GM19351 (cell line): ENCODE measurements around the gene CPD.
"Not testable (repeated sequence)": the region's sequence is repeated elsewhere in the genome, so short reads cannot be mapped to it uniquely, and the experiment has no call there.

Experiments
- ATAC-seq: cut with Tn5 transposase; IDR thresholded peaks from one replicate; pipeline ENCODE4 v1.9.1; 2021; ENCODE audit warnings: mild to moderate bottlenecking, moderate library complexity; ENCODE audit not compliant: unreplicated experiment

CPD gene

DNA sequence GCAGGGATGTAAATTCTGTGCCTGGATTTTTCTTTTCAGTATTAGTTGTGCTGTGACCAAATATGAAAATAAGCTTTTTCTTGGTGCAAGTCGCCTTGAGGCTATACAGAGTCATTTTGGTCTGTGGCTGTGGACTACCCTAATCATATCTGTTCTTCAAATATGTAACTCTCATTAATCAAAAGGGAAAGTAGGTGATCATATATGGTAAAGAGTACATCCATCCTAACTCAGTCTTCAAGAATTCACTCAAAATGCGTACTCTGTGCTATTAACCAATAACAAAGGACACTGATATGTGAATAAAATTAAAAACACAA is 2.6 kb downstream of the CPD start:
- no peak for ATAC-seq

DNA sequence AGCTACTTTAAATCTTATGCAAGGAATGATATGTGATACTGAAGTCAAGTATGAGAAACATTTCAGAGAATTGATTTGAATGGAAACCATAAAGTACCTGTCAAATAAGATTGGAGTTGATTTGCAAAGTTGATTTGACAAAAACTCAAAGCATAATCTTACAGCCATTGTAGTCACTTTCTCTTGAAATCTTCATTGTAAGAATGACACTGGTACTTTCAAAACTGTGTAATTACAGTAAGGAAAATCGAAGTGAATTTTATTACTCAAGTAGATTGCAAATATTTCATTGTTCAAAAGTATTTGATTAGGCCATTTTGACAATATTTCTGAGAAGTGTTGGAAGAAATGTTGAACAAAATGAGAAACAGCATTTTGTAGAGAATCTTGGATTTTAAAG is 3.6 kb downstream of the CPD start:
- no peak for ATAC-seq

DNA sequence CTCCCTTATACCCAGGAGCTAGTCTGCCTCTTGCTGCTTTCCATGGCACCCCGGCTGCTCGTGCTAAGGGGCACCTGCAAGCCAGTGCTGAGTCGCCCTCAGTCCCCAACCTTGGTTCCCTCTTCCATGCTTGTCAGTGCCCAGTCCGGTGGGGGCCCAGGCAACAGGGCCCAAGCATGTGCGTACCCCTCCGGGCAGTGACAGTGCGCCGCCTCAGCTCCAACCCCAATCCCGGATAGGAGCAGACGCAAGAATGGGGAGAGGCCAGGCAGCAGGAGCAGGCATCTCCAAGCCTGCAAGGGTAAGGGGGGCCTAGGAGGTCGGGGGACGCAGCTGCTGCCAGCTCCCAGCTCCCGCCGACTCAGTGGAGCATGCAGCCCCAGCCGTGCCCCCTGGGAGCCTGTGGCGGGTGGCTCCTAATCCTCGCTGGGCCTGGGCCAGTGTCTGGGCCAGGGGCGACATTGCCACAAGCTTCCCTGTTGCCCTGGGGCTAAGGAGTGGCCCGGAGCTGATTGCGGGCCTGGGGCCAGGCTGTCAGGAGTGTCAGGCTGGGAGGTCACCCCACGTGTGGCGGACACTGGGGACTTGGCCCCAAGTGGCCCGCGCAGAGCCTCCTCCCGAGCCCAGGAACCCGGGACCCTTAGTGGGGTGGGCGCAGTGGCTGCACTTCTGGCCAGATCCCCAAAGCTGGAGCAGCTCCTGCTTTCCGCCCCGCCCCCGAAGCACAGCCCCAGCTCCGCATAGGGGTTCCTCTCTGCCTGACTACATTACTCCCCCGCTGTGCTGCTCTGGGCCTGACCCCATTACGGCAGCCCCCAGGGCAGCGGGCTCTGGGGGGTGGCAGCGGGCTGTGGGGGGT is 9.8 kb downstream of the CPD start:
- no peak for ATAC-seq

DNA sequence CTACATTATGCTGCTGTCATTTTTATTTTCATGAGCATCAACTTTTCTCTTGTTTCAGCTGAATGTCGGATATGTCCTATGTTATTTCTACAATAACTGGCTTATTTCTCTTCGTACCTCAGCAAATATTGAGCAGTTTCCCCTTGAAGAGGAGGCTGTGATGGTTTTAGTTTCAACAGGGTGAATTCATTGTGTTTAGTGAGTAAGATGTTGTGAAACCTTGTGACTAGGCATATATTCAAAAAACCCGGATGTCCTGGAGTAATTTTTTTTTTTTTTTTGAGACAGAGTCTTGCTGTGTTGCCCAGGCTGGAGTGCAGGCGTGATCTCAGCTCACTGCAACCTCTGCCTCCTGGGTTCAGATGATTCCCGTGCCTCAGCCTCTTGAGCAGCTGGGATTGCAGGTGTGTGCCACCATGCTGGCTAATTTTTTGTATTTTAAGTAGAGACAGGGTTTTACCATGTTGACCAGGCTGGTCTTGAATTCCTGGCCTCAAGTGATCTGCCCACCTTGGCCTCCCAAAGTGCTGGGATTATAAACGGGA is 11.1 kb downstream of the CPD start:
- ATAC-seq: no peak

DNA sequence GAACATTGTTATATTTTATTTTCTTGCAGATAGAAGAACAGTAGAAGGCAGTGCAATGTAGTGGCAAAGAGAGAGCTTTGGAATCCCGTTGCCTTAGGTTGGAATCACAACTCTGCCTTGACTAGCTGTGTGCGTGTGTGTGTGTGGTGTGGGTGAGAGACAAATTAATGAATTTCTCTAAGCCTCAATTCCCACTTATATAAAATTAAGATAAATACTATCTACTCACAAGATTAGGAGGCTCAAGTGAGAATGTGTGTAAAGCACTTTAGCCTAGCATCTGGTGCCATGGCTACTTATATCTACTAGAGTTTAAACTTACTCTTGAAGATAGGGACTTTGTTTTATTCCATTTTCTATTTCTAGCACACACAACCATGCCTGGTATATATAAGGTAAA is 12.8 kb downstream of the CPD start:
- no peak for ATAC-seq

DNA sequence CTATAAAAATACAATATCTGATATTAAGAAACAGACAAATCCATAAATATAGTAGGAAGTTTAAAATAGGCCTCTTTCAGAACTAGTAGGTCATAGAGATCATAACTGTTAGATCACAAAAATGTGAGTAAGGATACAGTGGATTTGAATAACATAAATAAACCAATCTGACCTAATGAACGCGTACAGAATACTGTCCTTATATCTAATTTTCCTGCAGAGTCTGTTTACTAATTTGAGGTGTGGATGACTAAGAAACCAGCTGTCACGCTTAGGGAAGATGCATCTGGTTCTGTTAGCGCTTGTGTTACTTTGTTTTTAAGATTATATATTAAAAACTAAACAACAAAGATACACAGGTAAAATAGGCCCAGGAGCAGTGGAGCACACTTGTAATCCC is 14.8 kb downstream of the CPD start:
- ATAC-seq: no peak

DNA sequence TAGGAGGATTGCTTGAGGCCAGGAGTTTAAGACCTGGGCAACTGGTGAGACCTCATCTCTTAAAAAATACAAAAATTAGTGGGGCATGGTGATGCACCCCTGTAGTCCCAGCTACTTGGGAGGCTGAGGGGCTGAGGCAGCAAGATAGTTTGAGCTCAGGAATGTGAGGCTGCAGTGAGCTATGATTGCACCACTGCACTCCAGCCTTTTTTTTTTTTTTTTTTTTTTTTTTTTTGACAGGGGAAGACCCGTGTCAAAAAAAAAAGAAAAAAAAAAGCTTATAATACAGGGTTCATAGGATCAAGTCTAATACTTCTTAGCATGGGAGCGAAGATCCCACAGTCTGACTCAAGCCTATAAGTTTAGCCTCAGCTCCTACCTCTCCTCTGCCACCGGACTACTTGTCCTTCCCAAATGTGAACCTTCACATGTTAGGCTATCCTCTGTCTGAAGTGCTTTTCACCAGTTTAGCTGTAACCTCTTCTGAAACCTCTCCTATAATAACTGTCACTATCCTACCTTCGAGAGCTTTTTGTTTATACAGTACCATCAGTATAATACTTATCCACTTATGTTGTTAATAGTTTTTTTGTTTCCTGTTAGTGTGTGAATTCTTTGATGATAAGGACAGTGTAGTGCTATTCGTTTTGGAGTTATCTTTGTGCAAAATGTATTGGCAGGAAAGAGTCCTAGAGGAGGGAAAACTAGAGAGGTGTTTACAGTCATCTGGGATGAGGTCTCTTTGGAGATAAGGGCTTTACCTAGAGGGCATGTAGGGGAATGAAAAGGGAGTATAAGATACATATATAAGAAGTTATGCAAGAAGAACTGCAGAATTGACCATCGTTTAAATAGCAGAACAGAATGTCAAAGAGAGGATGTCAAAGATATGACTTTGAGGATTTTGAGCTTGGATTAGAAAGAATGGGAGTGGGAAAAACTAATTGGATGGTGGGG is 15.5 kb downstream of the CPD start:
- no peak for ATAC-seq

DNA sequence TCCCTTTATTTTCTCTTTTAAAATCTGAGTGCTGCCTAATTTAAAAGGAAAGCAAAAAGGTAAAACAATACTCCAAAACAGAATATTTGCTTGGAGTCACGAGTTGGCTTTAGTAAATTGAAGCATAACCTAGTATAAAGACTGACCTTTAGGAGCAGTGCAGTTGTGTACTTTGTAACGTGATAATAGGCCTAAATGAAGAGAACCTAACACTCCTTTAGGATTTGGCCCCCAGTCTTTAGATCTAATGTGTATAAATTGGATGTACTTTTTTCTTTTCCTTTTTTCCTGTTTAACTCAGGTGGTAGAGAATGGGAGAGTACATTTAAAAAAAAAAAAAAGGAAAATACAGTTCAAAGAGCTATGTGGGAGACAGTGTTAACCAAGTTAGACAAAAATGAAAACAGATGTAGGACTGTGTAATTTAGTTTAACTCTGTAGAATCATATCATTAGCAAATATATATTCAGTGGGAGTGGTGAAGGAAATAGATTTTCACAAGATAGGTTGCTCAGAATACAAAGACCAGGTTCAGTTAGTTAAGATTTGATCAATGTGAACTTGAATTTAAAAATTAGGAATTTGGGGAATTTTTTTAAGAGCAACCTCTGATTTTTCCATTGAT is 16.8 kb downstream of the CPD start:
- ATAC-seq: no peak

DNA sequence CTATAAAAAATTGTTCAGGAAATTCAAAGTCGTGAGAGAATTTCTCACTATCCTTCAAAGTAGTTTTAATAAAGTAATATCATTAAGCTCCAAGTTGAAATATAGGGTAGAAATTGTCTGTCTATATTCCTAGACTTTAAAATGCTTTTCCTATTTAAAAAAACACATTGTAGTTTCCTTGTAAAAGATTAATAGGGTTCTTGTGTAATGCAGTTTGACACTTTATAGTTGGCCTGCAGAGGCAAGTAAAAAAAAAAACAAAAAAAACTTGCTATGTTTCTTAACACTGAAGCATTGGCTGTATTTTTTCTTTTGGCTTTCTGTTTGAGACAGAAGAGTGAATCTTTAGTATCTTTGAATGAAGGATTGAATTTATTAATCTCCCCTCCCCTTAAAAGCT is 17.4 kb downstream of the CPD start:
- no peak for ATAC-seq

DNA sequence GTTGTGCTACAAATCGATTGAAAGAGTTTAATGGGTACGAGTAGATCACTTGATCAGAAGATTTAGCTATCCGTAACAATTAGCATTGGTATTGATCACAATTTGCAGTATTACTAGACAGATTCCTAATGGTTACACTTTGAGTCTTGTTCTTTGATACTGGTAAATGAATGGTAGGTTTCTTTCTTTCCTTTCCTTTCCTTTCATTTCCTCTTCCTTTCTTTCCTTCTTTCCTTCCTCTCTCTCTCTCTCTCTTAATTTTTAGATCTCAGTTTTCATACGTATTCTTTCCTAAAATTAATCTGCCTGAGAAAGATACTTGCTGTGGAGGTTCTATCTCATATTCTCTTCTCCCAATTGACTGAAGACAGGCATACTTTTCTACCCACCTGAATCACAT is 17.9 kb downstream of the CPD start:
- ATAC-seq: no peak

DNA sequence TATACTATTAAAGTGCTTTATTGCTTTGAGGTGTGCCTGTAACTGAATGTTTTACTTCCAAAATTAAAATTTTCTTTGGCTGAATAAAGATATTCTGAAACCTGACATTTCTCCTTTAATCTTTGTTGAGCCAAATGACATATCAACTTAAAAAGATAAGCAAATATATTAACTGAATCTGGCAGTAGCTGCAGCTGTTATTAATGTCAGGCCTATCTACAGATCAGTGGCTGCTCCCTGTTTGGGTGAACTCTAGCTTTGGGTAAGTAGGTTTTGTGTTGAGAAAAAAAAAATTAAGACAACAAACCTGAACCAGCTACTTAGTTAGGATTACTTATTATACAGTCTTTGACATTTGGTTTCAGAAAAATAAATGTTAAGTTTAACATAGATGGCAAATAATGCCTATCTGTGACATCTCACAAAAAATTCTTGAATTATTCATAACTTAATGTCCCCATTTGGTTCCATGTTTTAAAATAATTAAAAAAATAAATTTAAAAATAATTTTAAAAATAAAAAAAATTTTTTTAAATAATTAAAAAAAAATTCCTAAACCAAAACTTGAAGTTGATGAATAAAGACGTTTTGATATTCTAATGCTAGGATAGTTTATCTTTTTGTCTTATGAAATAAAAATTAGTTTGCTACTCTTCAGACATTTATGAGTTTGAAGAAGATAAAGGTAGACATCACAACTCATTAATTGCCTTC is 19.8 kb downstream of the CPD start:
- ATAC-seq: no peak

DNA sequence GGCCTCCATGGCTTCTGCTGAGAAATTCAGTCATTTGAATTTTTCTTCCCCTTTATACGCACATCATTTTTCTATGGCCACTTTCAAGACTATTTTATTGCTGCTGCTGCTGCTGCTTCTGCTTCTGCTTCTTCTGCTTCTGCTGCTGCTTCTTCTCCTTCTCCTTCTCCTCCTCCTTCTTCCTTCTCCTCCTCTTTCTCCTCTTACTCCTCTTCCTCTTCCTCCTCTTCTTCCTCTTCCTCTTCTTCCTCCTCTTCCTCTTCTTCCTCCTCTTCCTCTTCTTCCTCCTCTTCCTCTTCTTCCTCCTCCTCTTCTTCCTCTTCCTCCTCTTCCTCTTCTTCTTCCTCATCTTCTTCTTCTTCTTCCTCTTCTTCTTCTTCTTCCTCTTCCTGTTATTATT is 22.4 kb downstream of the CPD start:
- ATAC-seq: no peak

DNA sequence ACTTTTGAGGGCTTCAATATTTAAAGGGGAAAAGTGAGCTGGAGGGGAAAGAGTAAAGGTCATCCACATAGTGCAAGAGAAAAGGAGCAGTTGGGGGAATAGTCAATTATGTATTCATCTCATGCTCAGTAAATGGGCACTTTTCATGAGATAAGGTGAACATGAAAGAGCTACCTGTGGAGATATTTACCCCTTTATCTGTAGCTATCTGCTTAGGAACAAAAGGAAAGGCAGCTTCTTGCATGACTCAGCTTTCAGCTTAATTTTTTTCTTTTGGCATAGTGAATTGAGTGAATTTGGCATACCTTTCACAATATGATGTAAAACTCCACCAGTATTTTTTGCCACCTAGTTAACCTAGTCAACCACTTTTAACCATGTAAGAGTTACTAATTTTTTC is 26.4 kb downstream of the CPD start:
- ATAC-seq: no peak

DNA sequence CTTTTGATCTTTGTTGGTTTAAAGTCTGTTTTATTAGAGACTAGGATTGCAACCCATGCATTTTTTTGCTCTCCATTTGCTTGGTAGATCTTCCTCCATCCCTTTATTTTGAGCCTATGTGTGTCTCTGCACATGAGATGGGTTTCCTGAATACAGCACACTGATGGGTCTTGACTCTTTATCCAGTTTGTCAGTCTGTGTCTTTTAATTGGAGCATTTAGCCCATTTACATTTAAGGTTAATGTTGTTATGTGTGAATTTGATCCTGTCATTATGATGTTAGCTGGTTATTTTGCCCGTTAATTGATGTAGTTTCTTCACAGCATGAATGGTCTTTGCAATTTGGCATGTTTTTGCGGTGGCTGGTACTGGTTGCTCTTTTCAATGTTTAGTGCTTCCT is 31.9 kb downstream of the CPD start:
- not testable (repeated sequence) for ATAC-seq

DNA sequence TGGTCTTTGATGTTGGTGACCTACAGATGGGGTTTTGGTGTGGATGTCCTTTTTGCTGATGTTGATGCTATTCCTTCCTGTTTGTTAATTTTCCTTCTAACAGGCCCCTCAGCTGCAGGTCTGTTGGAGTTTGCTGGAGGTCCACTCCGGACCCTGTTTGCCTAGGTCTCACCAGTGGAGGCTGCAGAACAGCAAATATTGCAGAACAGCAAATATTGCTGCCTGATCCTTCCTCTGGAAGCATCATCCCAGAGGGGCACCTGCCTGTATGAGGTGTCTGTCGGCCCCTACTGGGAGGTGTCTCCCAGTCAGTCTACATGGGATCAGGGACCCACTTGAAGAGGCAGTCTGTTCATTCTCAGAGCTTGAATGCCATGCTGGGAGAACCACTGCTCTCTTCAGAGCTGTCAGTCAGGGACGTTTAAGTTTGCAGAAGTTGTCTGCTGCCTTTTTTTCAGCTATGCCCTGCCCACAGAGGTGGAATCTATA is 33.3 kb downstream of the CPD start:
- ATAC-seq: not testable (repeated sequence)

DNA sequence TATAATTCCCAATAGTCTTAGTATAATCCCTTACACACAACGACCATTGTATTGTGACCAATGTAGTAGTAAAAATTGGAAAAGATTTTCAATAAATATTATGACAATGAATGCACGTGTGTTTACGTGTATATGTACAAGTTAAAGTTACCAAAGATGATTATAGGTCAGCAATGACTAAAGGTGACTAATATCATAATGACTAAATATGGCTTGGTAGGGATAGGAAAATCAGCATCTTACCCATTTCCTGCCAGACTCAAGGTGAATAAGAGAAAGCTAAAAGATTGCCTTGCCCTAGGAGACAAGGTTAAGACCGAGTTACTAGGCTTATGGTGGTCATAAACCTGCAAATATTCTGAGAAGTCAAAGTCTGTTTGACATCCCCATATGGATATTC is 34.4 kb downstream of the CPD start:
- no peak for ATAC-seq

DNA sequence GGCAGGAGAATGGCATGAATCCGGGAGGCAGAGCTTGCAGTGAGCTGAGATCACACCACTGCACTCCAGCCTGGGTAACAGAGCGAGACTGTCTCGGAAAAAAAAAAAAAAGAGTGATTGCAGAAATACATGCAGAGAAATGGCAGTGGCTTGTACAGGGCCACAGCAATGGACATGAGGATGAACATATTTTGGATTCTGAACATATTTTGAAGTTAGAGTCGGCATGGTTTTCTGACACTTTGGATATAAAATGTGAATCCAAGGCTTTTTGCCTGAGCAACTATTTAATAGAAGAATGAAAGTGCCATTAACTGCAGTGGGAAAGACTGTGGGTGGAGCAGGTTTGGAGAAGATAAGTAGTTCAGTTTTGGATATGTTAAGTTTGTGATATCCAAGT is 35.8 kb downstream of the CPD start:
- no peak for ATAC-seq

DNA sequence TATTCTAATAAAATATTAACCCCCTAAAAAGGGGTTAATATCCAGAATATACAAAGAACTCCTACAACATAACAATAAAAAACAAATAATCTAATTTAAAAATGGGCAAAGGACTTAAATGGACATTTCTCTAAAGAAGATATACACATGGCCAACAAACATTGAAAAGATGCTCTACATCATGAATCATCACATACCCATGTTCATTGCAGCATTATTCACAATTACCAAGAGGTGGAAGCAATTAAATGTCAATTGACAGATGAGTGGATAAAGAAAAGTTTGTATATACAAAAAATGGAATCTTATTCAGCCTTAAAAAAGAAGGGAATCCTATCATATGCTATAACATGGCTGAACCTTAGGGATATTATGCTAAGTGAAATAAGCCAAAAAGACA is 36.8 kb downstream of the CPD start:
- ATAC-seq: no peak

DNA sequence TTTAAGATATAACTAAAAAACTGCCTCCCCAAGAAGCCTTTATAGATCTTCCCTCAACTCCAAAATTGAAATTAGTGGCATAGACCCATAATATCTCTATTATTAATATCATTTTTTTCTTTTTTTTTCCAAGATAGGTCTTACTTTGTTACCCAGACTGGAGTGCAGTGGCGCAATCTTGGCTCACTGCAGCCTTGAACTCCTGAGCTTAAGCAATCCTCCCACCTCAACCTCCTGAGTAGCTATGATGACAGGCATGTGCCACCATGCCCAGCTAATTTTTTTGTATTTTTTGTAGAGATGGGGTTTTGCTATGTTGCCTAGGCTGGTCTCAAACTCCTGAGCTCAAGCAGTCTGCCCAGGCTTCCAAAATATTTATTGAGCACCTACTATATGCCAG is 39.3 kb downstream of the CPD start:
- not testable (repeated sequence) for ATAC-seq

DNA sequence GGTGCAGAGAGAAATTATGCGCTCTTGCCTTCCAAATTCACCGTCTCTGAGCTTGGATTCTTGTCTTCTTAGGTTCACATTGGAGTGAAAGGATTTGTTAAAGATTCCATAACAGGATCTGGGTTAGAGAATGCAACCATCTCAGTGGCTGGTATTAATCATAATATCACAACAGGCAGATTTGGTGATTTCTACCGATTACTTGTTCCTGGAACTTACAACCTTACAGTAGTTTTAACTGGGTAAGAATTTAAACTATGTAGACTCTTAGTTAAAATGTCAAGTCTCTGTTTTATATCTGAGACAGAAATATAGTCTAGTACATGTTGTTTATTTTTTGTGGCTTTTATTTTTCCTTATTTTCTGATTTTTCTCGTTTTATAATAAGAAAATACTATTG is 42.9 kb downstream of the CPD start:
- ATAC-seq: no peak

DNA sequence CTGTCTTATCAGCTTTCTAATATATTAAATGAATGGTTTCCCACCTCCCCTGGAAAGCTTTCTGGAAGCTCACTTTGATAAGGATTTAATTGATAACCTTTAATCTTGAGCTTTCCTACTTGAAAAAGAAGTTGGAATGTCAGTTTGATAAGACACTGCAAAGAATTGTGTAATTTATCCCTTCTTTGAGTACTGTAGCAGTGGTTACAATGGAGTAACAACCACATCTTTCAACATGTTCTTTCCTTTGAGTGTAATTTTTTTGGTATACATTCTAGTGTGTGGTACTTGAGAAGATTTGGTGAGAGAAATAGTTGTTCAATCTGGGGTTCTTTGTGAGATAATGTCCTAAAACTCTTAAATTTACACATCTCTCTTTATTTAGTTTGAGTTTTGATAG is 43.4 kb downstream of the CPD start:
- no peak for ATAC-seq
